Epithelial cell of proximal tubule (primary cell): ENCODE results near the gene AADAC. TPM values are rescaled to one million over a fixed set of nuclear protein-coding genes. Genes with fewer than 3 reads are reported as not detected.
"Not testable (repeated sequence)": the region's sequence is repeated elsewhere in the genome, so short reads cannot be mapped to it uniquely, and the experiment has no call there.

Experiments
- DNase-seq: peaks from one replicate; pipeline ENCODE4 v3.0.0-alpha.2; 2011; ENCODE audit warnings: low read depth
- H3K4me3 ChIP-seq: 2 replicates; pipeline ENCODE4 v1.5.1; 2011; ENCODE audit warnings: low read depth, mild to moderate bottlenecking, low read length
- CTCF ChIP-seq: conservative IDR thresholded peaks from 2 replicates; pipeline ENCODE4 v1.5.1; 2012; ENCODE audit warnings: low read depth, mild to moderate bottlenecking, low read length
- total RNA-seq: library from RNA; depleted of rRNA; stranded (reverse); fragments of >200 nt; gene quantifications from 2 replicates; pipeline ENCODE4 v1.2.3, GENCODE V29; 2015

The AADAC gene
- total RNA-seq, 1 donor from 2014 or later: 0.29 TPM

- H3K4me3 ChIP-seq: no peak overlapping the region
- no peak for DNase-seq
Measured at GRCh38 chr3:151787626-151788025, 26.3 kb upstream of the AADAC start.

GRCh38 chr3:151788401-151788800 is 25.5 kb upstream of the AADAC start:
- no peak for TF ChIP-seq CTCF
- H3K4me3 ChIP-seq: no peak overlapping the region
- DNase-seq: no peak

More at GRCh38 chr3:151787626-151788025, 26.3 kb upstream of the AADAC start:
- no peak for TF ChIP-seq CTCF

GRCh38 chr3:151789853-151790463 is 24.0 kb upstream of the AADAC start:
- DNase-seq: no peak
- TF ChIP-seq CTCF: no peak
- no peak overlapping the region for H3K4me3 ChIP-seq

GRCh38 chr3:151790763-151791162 is 23.2 kb upstream of the AADAC start:
- H3K4me3 ChIP-seq, DNase-seq: not testable (repeated sequence)

GRCh38 chr3:151792411-151792810 is 21.5 kb upstream of the AADAC start:
- no peak for DNase-seq
- TF ChIP-seq CTCF: no peak

GRCh38 chr3:151793636-151794035 is 20.3 kb upstream of the AADAC start:
- H3K4me3 ChIP-seq: no peak overlapping the region
- no peak for DNase-seq
- TF ChIP-seq CTCF: no peak

More at GRCh38 chr3:151792411-151792810, 21.5 kb upstream of the AADAC start:
- no peak overlapping the region for H3K4me3 ChIP-seq

GRCh38 chr3:151794080-151794479 is 19.8 kb upstream of the AADAC start:
- DNase-seq: no peak

More at GRCh38 chr3:151794080-151794479, 19.8 kb upstream of the AADAC start:
- no peak for TF ChIP-seq CTCF
- no peak overlapping the region for H3K4me3 ChIP-seq
